ENCODE data around the gene HK2.

- TF ChIP-seq CTCF (IDR thresholded peaks at IDR 0.05; ENCODE audit: low read length) (no peak), EZH2 (optimal IDR thresholded peaks at IDR 0.05; ENCODE audit: low read depth, low read length) (no peak), EZH2phosphoT487 (IDR thresholded peaks at IDR 0.05; ENCODE audit: low read length) (no peak)
Observed at GRCh38 chr2:74939919-74940812, 106.2 kb downstream of the HK2 start.

Measured in MM.1S (cell line).